ENCODE data around the gene CALHM1. TPM values are rescaled to one million over a fixed set of nuclear protein-coding genes. Genes with fewer than 3 reads are reported as not detected.

CALHM1 gene
- total RNA-seq, 1 experiment from 2014 or later, result not detected

- no peaks in the 10 kb centered on the region for H3K9me3 ChIP-seq (replicated peaks)
- no peak overlapping the region for H3K27ac ChIP-seq
- H3K4me3 ChIP-seq, result no peak overlapping the region
- DNase-seq (ENCODE audit: low read depth in 1 of 2, low spot score in 2 of 2), result no peak
- no peaks in the 10 kb centered on the region for H3K27me3 ChIP-seq (replicated peaks)
- H3K4me1 ChIP-seq (replicated peaks), result no peaks in the 10 kb centered on the region; the same call in 1 of the 2 replicates
- H3K36me3 ChIP-seq, result no peaks in the 10 kb centered on the region
Measured at GRCh38 chr10:103456074-103456660, 2.5 kb downstream of the CALHM1 start.

GRCh38 chr10:103455235-103455634 is 3.5 kb downstream of the CALHM1 start:
- Histone ChIP-seq H3K27me3 (replicated peaks) (no peaks in the 10 kb centered on the region), H3K36me3 (no peaks in the 10 kb centered on the region), H3K4me3 (no peak overlapping the region), H3K9me3 (replicated peaks) (no peaks in the 10 kb centered on the region), H3K27ac (no peak overlapping the region), H3K4me1 (replicated peaks) (no peaks in the 10 kb centered on the region; the same call in 1 of the 2 replicates)
- DNase-seq (ENCODE audit: low read depth in 1 of 2, low spot score in 2 of 2), result no peak

- Histone ChIP-seq H3K27me3 (replicated peaks) (no peaks in the 10 kb centered on the region), H3K4me1 (replicated peaks) (no peaks in the 10 kb centered on the region; the same call in 1 of the 2 replicates), H3K9me3 (replicated peaks) (no peaks in the 10 kb centered on the region), H3K36me3 (no peaks in the 10 kb centered on the region; the same call in 1 of the 2 replicates), H3K27ac (no peak overlapping the region), H3K4me3 (no peak overlapping the region)
- no peak for DNase-seq (ENCODE audit: low read depth in 1 of 2, low spot score in 2 of 2)
Measured at GRCh38 chr10:103454026-103454425, 4.7 kb downstream of the CALHM1 start.

- no peaks in the 10 kb centered on the region; the same call in 1 of the 2 replicates for H3K4me1 ChIP-seq (replicated peaks)
- H3K27me3 ChIP-seq (replicated peaks), result no peaks in the 10 kb centered on the region
- no peak overlapping the region for H3K27ac ChIP-seq
- H3K36me3 ChIP-seq, result peaks cover 1% of the 10 kb centered on the region; the same call in 1 of the 2 replicates
- H3K9me3 ChIP-seq (replicated peaks), result no peaks in the 10 kb centered on the region
- H3K4me3 ChIP-seq, result no peak overlapping the region
- no peak for DNase-seq (ENCODE audit: low read depth in 1 of 2, low spot score in 2 of 2)
Measured at GRCh38 chr10:103452506-103453230, 6.0 kb downstream of the CALHM1 start.

- no peak for DNase-seq (ENCODE audit: low read depth in 1 of 2, low spot score in 2 of 2)
- H3K27me3 ChIP-seq (replicated peaks), result no peaks in the 10 kb centered on the region
- H3K4me1 ChIP-seq (replicated peaks), result no peaks in the 10 kb centered on the region; the same call in 1 of the 2 replicates
- H3K27ac ChIP-seq, result no peak within 1 kb of the TSS
- H3K4me3 ChIP-seq, result no peak within 1 kb of the TSS
- peaks cover 8% of the 10 kb centered on the region; the same call in 1 of the 2 replicates for H3K36me3 ChIP-seq
- no peaks in the 10 kb centered on the region for H3K9me3 ChIP-seq (replicated peaks)
Measured at GRCh38 chr10:103451831-103452505, 6.7 kb downstream of the CALHM1 start, which contains the start of gene CALHM2. TSS of gene CALHM2 (minus strand) at chr10:103452370. CDS start at chr10:103449941, 2,429 bp downstream.

- Histone ChIP-seq H3K9me3 (replicated peaks) (no peaks in the 10 kb centered on the region), H3K4me1 (replicated peaks) (no peaks in the 10 kb centered on the region; the same call in 1 of the 2 replicates)
Measured at GRCh38 chr10:103451091-103451813, 7.4 kb downstream of the CALHM1 start.

GRCh38 chr10:103450201-103450695 is 8.5 kb downstream of the CALHM1 start:
- Histone ChIP-seq H3K9me3 (replicated peaks) (no peaks in the 10 kb centered on the region), H3K4me1 (replicated peaks) (no peaks in the 10 kb centered on the region; the same call in 1 of the 2 replicates), H3K27ac (no peak overlapping the region), H3K27me3 (replicated peaks) (no peaks in the 10 kb centered on the region), H3K36me3 (peaks cover 19% of the 10 kb centered on the region), H3K4me3 (no peak overlapping the region)
- DNase-seq (ENCODE audit: low read depth in 1 of 2, low spot score in 2 of 2), result no peak

More at GRCh38 chr10:103451091-103451813, 7.4 kb downstream of the CALHM1 start:
- DNase-seq (ENCODE audit: low read depth in 1 of 2, low spot score in 2 of 2), result no peak
- no peak overlapping the region for H3K27ac ChIP-seq
- H3K4me3 ChIP-seq, result no peak overlapping the region
- peaks cover 10% of the 10 kb centered on the region for H3K36me3 ChIP-seq
- no peaks in the 10 kb centered on the region for H3K27me3 ChIP-seq (replicated peaks)

GRCh38 chr10:103449208-103450144 is 9.2 kb downstream of the CALHM1 start:
- Histone ChIP-seq H3K9me3 (replicated peaks) (no peaks in the 10 kb centered on the region), H3K4me1 (replicated peaks) (no peaks in the 10 kb centered on the region; the same call in 1 of the 2 replicates), H3K27me3 (replicated peaks) (no peaks in the 10 kb centered on the region), H3K36me3 (peaks cover 27% of the 10 kb centered on the region), H3K4me3 (no peak overlapping the region), H3K27ac (no peak overlapping the region)
- DNase-seq (ENCODE audit: low read depth in 1 of 2, low spot score in 2 of 2), result no peak

- no peaks in the 10 kb centered on the region for H3K9me3 ChIP-seq (replicated peaks)
- no peak for DNase-seq (ENCODE audit: low read depth in 1 of 2, low spot score in 2 of 2)
- H3K27me3 ChIP-seq (replicated peaks), result no peaks in the 10 kb centered on the region
- no peaks in the 10 kb centered on the region; the same call in 1 of the 2 replicates for H3K4me1 ChIP-seq (replicated peaks)
- no peak overlapping the region for H3K27ac ChIP-seq
- H3K36me3 ChIP-seq, result peaks cover 34% of the 10 kb centered on the region
- no peak overlapping the region for H3K4me3 ChIP-seq
Measured at GRCh38 chr10:103448746-103449145, 10.0 kb downstream of the CALHM1 start.

- no peak for DNase-seq (ENCODE audit: low read depth in 1 of 2, low spot score in 2 of 2)
- no peaks in the 10 kb centered on the region; the same call in 1 of the 2 replicates for H3K4me1 ChIP-seq (replicated peaks)
- H3K36me3 ChIP-seq, result peaks cover 50% of the 10 kb centered on the region
- H3K4me3 ChIP-seq, result no peak overlapping the region
- H3K27me3 ChIP-seq (replicated peaks), result no peaks in the 10 kb centered on the region
- no peaks in the 10 kb centered on the region for H3K9me3 ChIP-seq (replicated peaks)
- no peak overlapping the region for H3K27ac ChIP-seq
Measured at GRCh38 chr10:103447187-103447586, 11.5 kb downstream of the CALHM1 start.

GRCh38 chr10:103445767-103446567 is 12.7 kb downstream of the CALHM1 start:
- Histone ChIP-seq H3K36me3 (peaks cover 62% of the 10 kb centered on the region), H3K4me1 (replicated peaks) (no peaks in the 10 kb centered on the region), H3K27me3 (replicated peaks) (no peaks in the 10 kb centered on the region), H3K9me3 (replicated peaks) (no peaks in the 10 kb centered on the region), H3K27ac (no peak overlapping the region), H3K4me3 (no peak overlapping the region)
- no peak for DNase-seq (ENCODE audit: low read depth in 1 of 2, low spot score in 2 of 2)

GRCh38 chr10:103445366-103445765 is 13.3 kb downstream of the CALHM1 start:
- Histone ChIP-seq H3K27ac (no peak overlapping the region), H3K36me3 (peaks cover 68% of the 10 kb centered on the region)

More at GRCh38 chr10:103445366-103445765, 13.3 kb downstream of the CALHM1 start:
- Histone ChIP-seq H3K4me1 (replicated peaks) (no peaks in the 10 kb centered on the region), H3K9me3 (replicated peaks) (no peaks in the 10 kb centered on the region), H3K4me3 (no peak overlapping the region), H3K27me3 (replicated peaks) (no peaks in the 10 kb centered on the region)
- no peak for DNase-seq (ENCODE audit: low read depth in 1 of 2, low spot score in 2 of 2)
